OCI-LY3 (cell line): ENCODE data around the gene KIRREL1.

ENCODE experiments used
- EZH2phosphoT487 ChIP-seq: fragments of 200-600 bp; shearing (Covaris generic); IDR thresholded peaks from 2 replicates; pipeline ENCODE4 v1.6.1; 2018; ENCODE audit warnings: antibody characterized with exemption, mixed run types, low read depth
- TF ChIP-seq, protein P1 (sequence below): fragments of 200-600, 300-600 bp; sonication (generic); IDR thresholded peaks from 2 replicates; pipeline ENCODE4 v1.5.1; 2014; ENCODE audit warnings: antibody characterized with exemption, low read length, low read depth

GRCh38 chr1:157983787-157984186, 9.7 kb upstream of the KIRREL1 start:
- TF ChIP-seq, protein P1, sequence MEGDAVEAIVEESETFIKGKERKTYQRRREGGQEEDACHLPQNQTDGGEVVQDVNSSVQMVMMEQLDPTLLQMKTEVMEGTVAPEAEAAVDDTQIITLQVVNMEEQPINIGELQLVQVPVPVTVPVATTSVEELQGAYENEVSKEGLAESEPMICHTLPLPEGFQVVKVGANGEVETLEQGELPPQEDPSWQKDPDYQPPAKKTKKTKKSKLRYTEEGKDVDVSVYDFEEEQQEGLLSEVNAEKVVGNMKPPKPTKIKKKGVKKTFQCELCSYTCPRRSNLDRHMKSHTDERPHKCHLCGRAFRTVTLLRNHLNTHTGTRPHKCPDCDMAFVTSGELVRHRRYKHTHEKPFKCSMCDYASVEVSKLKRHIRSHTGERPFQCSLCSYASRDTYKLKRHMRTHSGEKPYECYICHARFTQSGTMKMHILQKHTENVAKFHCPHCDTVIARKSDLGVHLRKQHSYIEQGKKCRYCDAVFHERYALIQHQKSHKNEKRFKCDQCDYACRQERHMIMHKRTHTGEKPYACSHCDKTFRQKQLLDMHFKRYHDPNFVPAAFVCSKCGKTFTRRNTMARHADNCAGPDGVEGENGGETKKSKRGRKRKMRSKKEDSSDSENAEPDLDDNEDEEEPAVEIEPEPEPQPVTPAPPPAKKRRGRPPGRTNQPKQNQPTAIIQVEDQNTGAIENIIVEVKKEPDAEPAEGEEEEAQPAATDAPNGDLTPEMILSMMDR = no peak
- no peak for TF ChIP-seq EZH2phosphoT487
